Measurements from ENCODE around the gene MOB3A.
A peak's percentile ranks its signal among the peaks of the same experiment; 100 is the strongest.

The MOB3A gene

DNA sequence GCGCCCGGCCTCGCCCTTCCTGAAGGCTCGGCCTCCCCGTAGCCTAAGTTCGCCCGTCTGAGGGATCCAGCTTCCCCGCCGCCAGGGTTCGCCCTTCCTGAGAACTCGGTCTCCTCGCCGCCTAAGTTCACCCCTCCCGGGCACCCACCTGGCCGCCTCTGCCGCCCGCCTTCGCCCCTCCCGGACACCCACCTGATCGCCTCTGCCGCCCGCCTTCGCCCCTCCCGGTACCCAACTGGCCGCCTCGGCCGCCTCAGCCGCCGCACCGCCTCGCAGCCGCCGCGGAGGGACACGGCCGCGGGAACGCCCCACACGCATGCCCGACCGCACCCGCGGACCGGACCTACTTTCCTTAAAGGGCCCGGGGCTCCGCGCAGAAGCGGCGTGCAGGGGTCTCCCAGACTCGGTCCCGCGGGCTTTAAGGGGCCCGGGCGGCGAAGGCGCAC is at the start of gene MOB3A:
Gene MOB3A (minus strand): TSS at position 293 of the 446 bp plus-strand sequence. CDS start 17,766 bp downstream, outside the sequence.
- TF ChIP-seq, protein P1, sequence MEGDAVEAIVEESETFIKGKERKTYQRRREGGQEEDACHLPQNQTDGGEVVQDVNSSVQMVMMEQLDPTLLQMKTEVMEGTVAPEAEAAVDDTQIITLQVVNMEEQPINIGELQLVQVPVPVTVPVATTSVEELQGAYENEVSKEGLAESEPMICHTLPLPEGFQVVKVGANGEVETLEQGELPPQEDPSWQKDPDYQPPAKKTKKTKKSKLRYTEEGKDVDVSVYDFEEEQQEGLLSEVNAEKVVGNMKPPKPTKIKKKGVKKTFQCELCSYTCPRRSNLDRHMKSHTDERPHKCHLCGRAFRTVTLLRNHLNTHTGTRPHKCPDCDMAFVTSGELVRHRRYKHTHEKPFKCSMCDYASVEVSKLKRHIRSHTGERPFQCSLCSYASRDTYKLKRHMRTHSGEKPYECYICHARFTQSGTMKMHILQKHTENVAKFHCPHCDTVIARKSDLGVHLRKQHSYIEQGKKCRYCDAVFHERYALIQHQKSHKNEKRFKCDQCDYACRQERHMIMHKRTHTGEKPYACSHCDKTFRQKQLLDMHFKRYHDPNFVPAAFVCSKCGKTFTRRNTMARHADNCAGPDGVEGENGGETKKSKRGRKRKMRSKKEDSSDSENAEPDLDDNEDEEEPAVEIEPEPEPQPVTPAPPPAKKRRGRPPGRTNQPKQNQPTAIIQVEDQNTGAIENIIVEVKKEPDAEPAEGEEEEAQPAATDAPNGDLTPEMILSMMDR (IDR thresholded peaks at IDR 0.05), result peak; percentile 62

DNA sequence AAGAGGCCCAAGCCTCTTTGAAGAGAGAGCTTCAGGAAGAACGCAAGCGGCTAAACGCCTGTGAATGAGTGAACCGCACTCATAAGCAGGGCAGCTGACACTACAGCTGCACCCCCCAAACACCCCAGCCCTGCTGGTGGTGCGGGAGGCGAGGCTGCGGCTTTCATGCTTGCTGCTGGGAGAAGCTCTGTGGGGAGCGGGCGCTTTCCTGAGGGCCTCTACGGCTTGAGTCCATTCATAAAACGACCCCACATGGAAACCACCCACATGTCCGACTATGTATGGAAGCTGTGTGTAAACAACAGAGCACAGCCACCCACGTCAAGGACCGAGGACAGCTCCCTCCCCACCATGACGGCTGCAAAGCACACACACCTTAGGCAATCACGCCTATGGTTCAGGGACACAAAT is 49.7 kb upstream of the MOB3A start:
- TF ChIP-seq, protein P1 (IDR thresholded peaks at IDR 0.05), result no peak

DNA sequence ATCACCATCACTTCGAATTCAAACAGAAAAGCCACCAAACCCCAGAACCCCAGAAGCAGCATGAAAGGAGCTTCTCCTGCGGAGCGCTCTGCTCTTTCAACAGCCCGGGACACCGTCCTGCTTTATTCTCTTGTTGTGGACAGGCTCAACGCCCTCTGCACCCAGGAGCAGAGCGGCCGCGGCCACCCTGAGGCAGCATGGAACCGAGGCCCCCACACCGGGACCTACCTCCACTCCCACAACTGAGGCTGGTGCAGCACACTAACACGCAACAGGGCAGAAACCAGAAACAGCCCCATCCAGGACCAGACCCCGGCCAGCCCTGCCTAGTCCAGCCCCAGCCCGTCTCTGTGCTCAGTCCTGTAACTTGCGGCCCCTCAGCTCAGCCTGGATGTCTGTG is 48.1 kb upstream of the MOB3A start:
- TF ChIP-seq, protein P1 (IDR thresholded peaks at IDR 0.05), result no peak

DNA sequence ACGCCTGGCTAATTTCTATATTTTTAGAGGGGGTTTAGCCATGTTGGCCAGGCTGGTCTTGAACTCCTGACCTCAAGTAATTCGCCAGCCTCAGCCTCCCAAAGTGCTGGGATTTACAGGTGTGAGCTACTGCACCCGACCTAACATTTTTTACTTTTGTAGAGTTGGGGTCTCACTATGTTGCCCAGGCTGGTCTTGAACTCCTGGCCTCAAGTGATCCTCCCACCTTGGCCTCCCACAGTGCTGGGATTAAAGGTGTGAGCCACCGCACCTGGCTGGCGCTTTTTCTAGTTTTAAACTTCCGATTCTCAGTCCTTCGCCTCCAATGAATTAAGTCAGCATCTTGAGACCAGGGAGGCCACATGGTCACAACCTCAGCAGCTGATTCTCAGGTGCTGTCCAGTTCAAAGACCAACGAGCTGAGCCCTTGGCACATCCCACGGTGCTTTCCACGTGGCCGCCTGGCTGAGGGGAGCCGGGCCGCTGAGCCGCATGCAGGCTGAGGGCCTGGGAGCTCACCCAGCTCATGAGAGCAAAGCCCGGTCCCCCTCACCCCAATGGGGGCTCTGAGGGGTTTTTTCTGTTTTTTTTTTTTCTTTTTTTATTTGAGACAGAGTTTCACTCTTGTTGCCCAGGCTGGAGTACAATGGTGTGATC is 46.2 kb upstream of the MOB3A start:
- TF ChIP-seq, protein P1 (IDR thresholded peaks at IDR 0.05), result no peak

DNA sequence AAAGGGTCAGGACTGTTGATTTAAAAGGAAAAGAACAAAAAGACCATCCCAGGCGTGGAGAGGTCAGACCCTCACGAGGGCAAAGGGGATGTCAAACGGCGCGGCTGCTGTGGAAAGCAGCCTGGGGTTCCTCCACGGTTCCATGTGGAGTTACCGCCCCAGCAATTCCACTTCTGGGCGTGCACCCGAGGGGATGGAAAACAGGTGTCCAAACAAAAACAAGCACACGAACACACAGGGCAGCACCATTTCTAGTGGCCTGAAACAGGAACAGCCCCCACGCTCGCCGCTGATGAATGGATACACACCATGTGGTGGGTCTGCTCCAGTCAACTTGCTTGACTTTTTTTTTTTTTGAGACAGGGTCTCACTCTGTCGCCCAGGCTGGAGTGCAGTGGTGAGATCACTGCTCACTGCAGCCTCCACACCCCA is 44.0 kb upstream of the MOB3A start:
- TF ChIP-seq, protein P1 (IDR thresholded peaks at IDR 0.05), result no peak

DNA sequence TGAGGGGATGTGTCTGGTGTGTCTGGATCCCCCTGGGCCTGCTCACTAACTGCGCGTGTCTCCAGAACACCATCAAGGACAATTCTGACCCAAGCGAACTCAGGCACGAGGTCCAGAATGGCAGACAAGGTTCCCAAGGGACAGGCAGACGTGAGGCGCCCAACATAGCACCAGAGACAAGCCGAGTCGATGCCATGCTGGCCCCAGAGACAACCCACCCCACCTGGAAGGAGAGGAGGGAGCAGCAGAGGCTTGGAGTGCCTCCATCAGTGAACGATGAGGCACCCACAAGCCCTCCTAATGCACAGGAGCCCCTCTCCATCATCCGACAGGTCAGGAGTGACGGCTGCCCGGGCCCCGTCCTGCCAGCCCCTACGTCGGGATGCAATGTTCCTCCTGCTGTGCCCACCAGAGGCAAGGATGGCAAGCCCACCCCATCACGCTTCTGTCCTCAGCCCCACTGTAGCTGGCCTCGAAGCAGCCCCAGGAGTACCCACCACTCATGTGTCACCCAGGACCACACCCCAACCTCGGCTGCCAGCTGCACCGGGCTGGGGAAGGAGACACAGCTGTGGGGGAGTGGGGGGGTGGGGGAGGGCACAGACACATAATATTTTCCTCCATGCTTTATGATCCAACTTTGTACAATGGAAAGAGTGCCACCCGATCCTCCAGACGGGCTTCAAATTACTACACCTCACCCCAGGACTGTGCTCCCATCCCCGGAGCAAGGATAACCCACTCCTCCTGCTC is 43.4 kb upstream of the MOB3A start:
- TF ChIP-seq, protein P1 (IDR thresholded peaks at IDR 0.05), result no peak

DNA sequence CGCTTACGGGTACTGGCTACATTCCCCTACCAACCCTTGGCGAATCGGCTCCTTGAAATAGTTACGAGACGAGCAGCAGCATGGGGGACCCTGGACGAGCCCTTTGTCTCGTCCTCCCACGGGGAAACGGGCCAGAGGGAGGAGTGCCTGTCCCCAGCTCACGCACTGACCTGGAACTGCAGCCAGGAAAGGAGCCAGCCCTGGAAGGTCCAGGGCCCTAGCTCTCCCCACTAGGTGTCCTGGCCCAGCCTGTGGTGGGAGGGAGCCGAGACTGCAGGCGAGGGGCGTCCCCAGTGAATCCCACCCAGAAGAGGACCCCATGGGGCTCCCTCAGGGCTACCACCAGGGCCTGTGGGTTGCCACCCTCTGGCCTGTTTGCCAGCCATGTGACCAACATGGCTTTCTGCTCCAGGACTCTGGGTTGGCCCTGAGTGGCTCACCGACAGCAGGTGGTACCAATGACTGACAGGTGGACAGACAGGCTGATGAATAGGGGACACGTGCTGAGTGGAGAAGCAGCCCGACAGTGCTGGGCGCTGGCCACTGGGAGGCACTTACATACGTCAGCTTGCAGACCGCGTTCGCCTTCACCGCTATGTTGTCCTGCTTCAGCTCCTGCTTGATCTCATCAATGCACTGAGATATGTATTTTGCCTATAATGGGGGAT is 42.1 kb upstream of the MOB3A start:
- TF ChIP-seq, protein P1 (IDR thresholded peaks at IDR 0.05), result no peak

All from LNCAP (cell line).